Mucosa of descending colon (tissue), 3 donors: ENCODE measurements around the gene SLC7A5. TPM values are rescaled to one million over a fixed set of nuclear protein-coding genes. Genes with fewer than 3 reads are reported as not detected.

ENCODE experiments used
- ATAC-seq: fragments of 200-7000 bp; cut with Tn5 transposase; one replicate; pipeline ENCODE4 v1.9.1; 2020; ENCODE audit warnings: mild to moderate bottlenecking, moderate library complexity
- DNase-seq, 3 donors: peaks; one replicate each; pipeline ENCODE4 v3.0.0-alpha.2; 2020
- H3K36me3 ChIP-seq: fragments of 200-600 bp; one replicate; pipeline ENCODE4 v1.8.0; 2021; ENCODE audit warnings: low read depth, mild to moderate bottlenecking
- H3K4me1 ChIP-seq: fragments of 200-600 bp; one replicate; pipeline ENCODE4 v1.8.0; 2021; ENCODE audit warnings: low read depth, mild to moderate bottlenecking
- H3K4me3 ChIP-seq: fragments of 200-600 bp; one replicate; pipeline ENCODE4 v1.8.0; 2021; ENCODE audit warnings: mild to moderate bottlenecking
- H3K9me3 ChIP-seq: fragments of 200-600 bp; one replicate; pipeline ENCODE4 v1.8.0; 2021; ENCODE audit warnings: mild to moderate bottlenecking
- CTCF ChIP-seq: fragments of 200-600 bp; IDR thresholded peaks from one replicate; pipeline ENCODE4 v1.8.0; 2022; ENCODE audit warnings: antibody characterized with exemption, mild to moderate bottlenecking
- intact Hi-C, 2 donors: fragments of 100-400 bp; cut with DNase I in 1 of 2; cut with micrococcal nuclease in 1 of 2; formaldehyde crosslinking; loops; one replicate each; pipeline versions ENCODE4 v1.11.0 to v1.11.1; 2022; cut with DNase I, micrococcal nuclease
- total RNA-seq, 3 donors: library from RNA; stranded (reverse); fragmentation: NEBNext Ultra II Directional in 2 of 3; extraction: Animal tissue kit (Norgen Biotek cat#: 25700) in 2 of 3; gene quantifications; one replicate each; pipeline versions ENCODE4 v1.2.1 to v1.2.4, GENCODE V29; 2021 to 2023
- donor health status: DM: no; HTN: no; CAD: no; lungs with moderate emphysema.
- donor health status: DM: no; HTN: no; CAD: no.
- donor health status: DM: no; HTN: yes; CAD: no.

SLC7A5 gene
- total RNA-seq, 3 donors from 2014 or later: 1.9 to 13.7 (median 8.1) TPM

- H3K9me3 ChIP-seq: no peaks in the 10 kb centered on the region
- no peaks in the 10 kb centered on the region for H3K36me3 ChIP-seq
- H3K4me1 ChIP-seq: peaks cover 15% of the 10 kb centered on the region
- intact Hi-C loops: no loop called here
- H3K4me3 ChIP-seq: no peak overlapping the region
- peak; percentile 23 for ATAC-seq
- no peak for TF ChIP-seq CTCF
- DNase-seq: no peak
Measured at GRCh38 chr16:87806261-87806640, 63.1 kb downstream of the SLC7A5 start.

GRCh38 chr16:87803385-87803784, 65.9 kb downstream of the SLC7A5 start:
- H3K4me1 ChIP-seq: peaks cover 15% of the 10 kb centered on the region
- TF ChIP-seq CTCF: no peak
- no peaks in the 10 kb centered on the region for H3K9me3 ChIP-seq
- intact Hi-C loops: no loop called here
- H3K4me3 ChIP-seq: no peak overlapping the region
- H3K36me3 ChIP-seq: no peaks in the 10 kb centered on the region
- ATAC-seq (no peak), DNase-seq (no peak)

GRCh38 chr16:87802670-87803069, 66.6 kb downstream of the SLC7A5 start:
- H3K9me3 ChIP-seq: no peaks in the 10 kb centered on the region
- DNase-seq (no peak), ATAC-seq (no peak)
- no peak overlapping the region for H3K4me3 ChIP-seq
- H3K4me1 ChIP-seq: peaks cover 15% of the 10 kb centered on the region
- H3K36me3 ChIP-seq: no peaks in the 10 kb centered on the region
- TF ChIP-seq CTCF: no peak
- intact Hi-C loops: no loop called here

- Histone ChIP-seq H3K4me1 (peaks cover 8% of the 10 kb centered on the region), H3K36me3 (no peaks in the 10 kb centered on the region), H3K9me3 (no peaks in the 10 kb centered on the region), H3K4me3 (no peak overlapping the region)
- ATAC-seq (no peak), DNase-seq (no peak)
- intact Hi-C loops: no loop called here
- no peak for TF ChIP-seq CTCF
Measured at GRCh38 chr16:87801679-87802259, 67.5 kb downstream of the SLC7A5 start.

- intact Hi-C loops: no loop called here
- ATAC-seq (no peak), DNase-seq (no peak)
- Histone ChIP-seq H3K4me3 (no peak overlapping the region), H3K9me3 (no peaks in the 10 kb centered on the region), H3K36me3 (no peaks in the 10 kb centered on the region), H3K4me1 (no peaks in the 10 kb centered on the region)
- TF ChIP-seq CTCF: no peak
Measured at GRCh38 chr16:87800497-87800896, 68.8 kb downstream of the SLC7A5 start.

GRCh38 chr16:87795336-87795735, 74.0 kb downstream of the SLC7A5 start:
- no peak for TF ChIP-seq CTCF
- H3K9me3 ChIP-seq: no peaks in the 10 kb centered on the region
- no peak for ATAC-seq
- no peaks in the 10 kb centered on the region for H3K36me3 ChIP-seq
- DNase-seq: no peak
- no peak overlapping the region for H3K4me3 ChIP-seq
- H3K4me1 ChIP-seq: no peaks in the 10 kb centered on the region
- intact Hi-C loops: no loop called here
